Activated T-cell treated with anti-CD3 and anti-CD28 coated beads for 1 hour (primary cell): ENCODE data around the gene ERVK3-1.

Source experiments
- DNase-seq: peaks from one replicate; pipeline ENCODE4 v3.0.0-alpha.2; 2020; ENCODE audit warnings: low read depth

Gene ERVK3-1

GRCh38 chr19:58364146-58364545 lies 59.0 kb downstream of the ERVK3-1 start:
- DNase-seq: no peak
